Small intestine (tissue), 7 donors: Measurements from ENCODE around the gene EGFR. TPM values are rescaled to one million over a fixed set of nuclear protein-coding genes. Genes with fewer than 3 reads are reported as not detected.

Experiments used
- DNase-seq, 2 donors: peaks; one replicate each; pipeline versions ENCODE4 v3.0.0 to v3.0.0-alpha.2; 2013
- FAIRE-seq: peaks from 2 replicates; lab custom pipeline; 2012; peaks lifted over from hg19 to GRCh38; lab: Jason Lieb, UNC
- H3K27ac ChIP-seq, 3 donors: one replicate each; pipeline ENCODE4 v1.5.1; 2013; ENCODE audit warnings: low read length in 2 of 3, mild to moderate bottlenecking in 2 of 3, control low read depth in 1 of 3, inconsistent platforms in 1 of 3, low read depth in 1 of 3, moderate library complexity in 1 of 3
- H3K27me3 ChIP-seq, 3 donors: one replicate each; pipeline ENCODE4 v1.6.1; 2013; ENCODE audit warnings: low read length in 3 of 3, inconsistent platforms in 1 of 3; ENCODE audit not compliant: control insufficient read depth in 3 of 3, insufficient read depth in 3 of 3
- H3K36me3 ChIP-seq, 3 donors: one replicate each; pipeline ENCODE4 v1.6.1; 2013; ENCODE audit warnings: low read length in 3 of 3, inconsistent platforms in 1 of 3, low read depth in 1 of 3, mild to moderate bottlenecking in 1 of 3, moderate library complexity in 1 of 3; ENCODE audit not compliant: control insufficient read depth in 3 of 3, insufficient read depth in 2 of 3
- H3K4me1 ChIP-seq, 3 donors: one replicate each; pipeline ENCODE4 v1.6.1; 2013; ENCODE audit warnings: low read length in 2 of 3, inconsistent platforms in 1 of 3, low read depth in 1 of 3, mild to moderate bottlenecking in 1 of 3, moderate library complexity in 1 of 3; ENCODE audit not compliant: control insufficient read depth in 3 of 3, insufficient read depth in 2 of 3
- H3K4me3 ChIP-seq, 3 donors: one replicate each; pipeline ENCODE4 v1.5.1; 2013; ENCODE audit warnings: low read length in 3 of 3, control low read depth in 1 of 3, inconsistent platforms in 1 of 3, low read depth in 1 of 3, mild to moderate bottlenecking in 1 of 3, moderate library complexity in 1 of 3
- H3K9me3 ChIP-seq, 2 donors: one replicate each; pipeline ENCODE4 v1.6.1; 2013; ENCODE audit warnings: low read depth in 1 of 2, low read length in 1 of 2; ENCODE audit not compliant: control insufficient read depth in 2 of 2, insufficient read depth in 1 of 2
- WGBS, 3 donors: extraction: QIAGEN DNeasy Blood & Tissue Kit; methylation state at CpG; one replicate each; pipeline ENCODE4 v1.1.7; 2013; 5-methylcytosine and 5-hydroxymethylcytosine counted together
- polyA plus RNA-seq, 4 donors: library from polyadenylated mRNA; stranded (reverse) in 3 of 4; unstranded in 1 of 4; fragments of 200-250 nt in 3 of 4; fragments of 120-200 nt in 1 of 4; gene quantifications; one replicate each; pipeline versions ENCODE4 v1.2.1 to v1.2.3, GENCODE V29; 2013
- donor health status: healthy with polysubstance abuse.
- donor health status: control.
- donor health status: control.
- donor health status: Bipolar disorder and iron deficiency.
- donor health status: healthy.

The EGFR gene
- polyA plus RNA-seq, 4 donors = 2.2 to 30.5 (median 6.0) TPM

- WGBS, 3 donors = 79 to 85% (median 80%) methylated on average over 11 of the region's 11 CpGs
- no peak overlapping the region for H3K27ac ChIP-seq
- FAIRE-seq (no peak), DNase-seq (no peak)
- no peaks in the 10 kb centered on the region for H3K27me3 ChIP-seq
- H3K36me3 ChIP-seq = peaks cover 0 to 74% (median 10%) of the 10 kb centered on the region in 3 donors
- no peaks in the 10 kb centered on the region for H3K4me1 ChIP-seq
- H3K4me3 ChIP-seq = no peak overlapping the region
- no peaks in the 10 kb centered on the region for H3K9me3 ChIP-seq
Measured at GRCh38 chr7:55170335-55171069, 151.7 kb downstream of the EGFR start.

- 76 to 97% (median 87%) methylated on average over 7 of the region's 7 CpGs for WGBS, 3 donors
- peaks cover 0 to 69% (median 10%) of the 10 kb centered on the region in 3 donors for H3K36me3 ChIP-seq
- no peak for FAIRE-seq
Measured at GRCh38 chr7:55171157-55171556, 152.3 kb downstream of the EGFR start.

GRCh38 chr7:55172161-55172560, 153.3 kb downstream of the EGFR start:
- no peak overlapping the region for H3K4me3 ChIP-seq
- FAIRE-seq (no peak), DNase-seq (no peak)
- H3K27me3 ChIP-seq = no peaks in the 10 kb centered on the region
- no peaks in the 10 kb centered on the region for H3K9me3 ChIP-seq
- H3K36me3 ChIP-seq = peaks cover 0 to 64% (median 10%) of the 10 kb centered on the region in 3 donors
- no peak overlapping the region for H3K27ac ChIP-seq
- 88 to 92% (median 90%) methylated on average over 5 of the region's 5 CpGs for WGBS, 3 donors
- peaks cover 0 to 3% (median 0%) of the 10 kb centered on the region in 3 donors for H3K4me1 ChIP-seq

More at GRCh38 chr7:55171157-55171556, 152.3 kb downstream of the EGFR start:
- no peaks in the 10 kb centered on the region for H3K4me1 ChIP-seq
- no peak for DNase-seq
- H3K9me3 ChIP-seq = no peaks in the 10 kb centered on the region
- no peak overlapping the region for H3K27ac ChIP-seq
- H3K27me3 ChIP-seq = no peaks in the 10 kb centered on the region
- no peak overlapping the region for H3K4me3 ChIP-seq

DNA sequence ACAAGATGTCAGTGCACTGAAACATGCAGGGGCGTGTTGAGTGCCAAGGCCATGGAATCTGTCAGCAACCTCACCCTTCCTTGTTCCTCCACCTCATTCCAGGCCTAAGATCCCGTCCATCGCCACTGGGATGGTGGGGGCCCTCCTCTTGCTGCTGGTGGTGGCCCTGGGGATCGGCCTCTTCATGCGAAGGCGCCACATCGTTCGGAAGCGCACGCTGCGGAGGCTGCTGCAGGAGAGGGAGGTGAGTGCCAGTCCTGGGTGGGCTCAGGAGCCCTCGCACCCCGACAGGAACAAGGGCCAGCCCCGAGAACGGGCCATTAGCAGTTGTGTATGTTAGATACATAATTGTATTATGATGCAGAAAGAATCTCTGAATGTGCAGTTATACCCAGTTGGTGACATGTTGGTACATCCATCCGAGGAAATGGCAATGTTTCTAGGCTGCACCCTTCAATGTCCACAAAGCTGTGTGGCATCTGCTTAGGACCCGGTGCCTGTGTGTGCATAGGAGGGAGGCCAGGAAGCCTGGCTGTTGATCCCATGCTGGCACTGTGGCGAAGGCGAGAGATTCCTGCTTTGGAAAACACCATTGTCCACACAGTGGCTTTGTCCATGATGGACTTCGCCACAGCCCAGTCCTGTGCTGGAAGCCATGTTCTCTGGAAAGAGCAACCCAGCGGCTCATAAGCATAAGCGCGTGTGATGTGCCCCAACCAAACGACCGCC, 154.2 kb downstream of the EGFR start:
- DNase-seq (no peak), FAIRE-seq (no peak)
- Histone ChIP-seq H3K27me3 (no peaks in the 10 kb centered on the region), H3K36me3 (peaks cover 0 to 66% (median 10%) of the 10 kb centered on the region in 3 donors), H3K4me3 (no peak overlapping the region), H3K4me1 (peaks cover 0 to 11% (median 0%) of the 10 kb centered on the region in 3 donors), H3K9me3 (no peaks in the 10 kb centered on the region), H3K27ac (no peak overlapping the region)
- WGBS, 3 donors = 93 to 96% (median 95%) methylated on average over 25 of the region's 25 CpGs

- FAIRE-seq = no peak
- Histone ChIP-seq H3K27me3 (no peaks in the 10 kb centered on the region), H3K27ac (no peak overlapping the region), H3K9me3 (no peaks in the 10 kb centered on the region), H3K4me1 (peaks cover 0 to 18% (median 4%) of the 10 kb centered on the region in 3 donors), H3K4me3 (no peak overlapping the region), H3K36me3 (peaks cover 0 to 69% (median 10%) of the 10 kb centered on the region in 3 donors)
- 93 to 96% (median 95%) methylated on average over 7 of the region's 7 CpGs for WGBS, 3 donors
- no peak for DNase-seq
Measured at GRCh38 chr7:55173671-55174070, 154.9 kb downstream of the EGFR start.

GRCh38 chr7:55174456-55174855, 155.6 kb downstream of the EGFR start:
- DNase-seq (no peak), FAIRE-seq (no peak)
- Histone ChIP-seq H3K27me3 (no peaks in the 10 kb centered on the region), H3K36me3 (peaks cover 0 to 71% (median 10%) of the 10 kb centered on the region in 3 donors), H3K9me3 (no peaks in the 10 kb centered on the region), H3K4me3 (no peak overlapping the region), H3K4me1 (peaks cover 0 to 26% (median 4%) of the 10 kb centered on the region in 3 donors), H3K27ac (no peak overlapping the region)
- 82 to 87% (median 85%) methylated on average over 12 of the region's 12 CpGs for WGBS, 3 donors

- Histone ChIP-seq H3K4me3 (no peak overlapping the region), H3K36me3 (peaks cover 0 to 67% (median 10%) of the 10 kb centered on the region in 3 donors), H3K4me1 (peaks cover 0 to 30% (median 4%) of the 10 kb centered on the region in 3 donors), H3K27me3 (no peaks in the 10 kb centered on the region), H3K9me3 (no peaks in the 10 kb centered on the region), H3K27ac (no peak overlapping the region)
- WGBS, 3 donors = 93 to 100% (median 96%) methylated on average over 1 of the region's 1 CpG
- DNase-seq (no peak), FAIRE-seq (no peak)
Measured at GRCh38 chr7:55174856-55175255, 156.0 kb downstream of the EGFR start.

DNA sequence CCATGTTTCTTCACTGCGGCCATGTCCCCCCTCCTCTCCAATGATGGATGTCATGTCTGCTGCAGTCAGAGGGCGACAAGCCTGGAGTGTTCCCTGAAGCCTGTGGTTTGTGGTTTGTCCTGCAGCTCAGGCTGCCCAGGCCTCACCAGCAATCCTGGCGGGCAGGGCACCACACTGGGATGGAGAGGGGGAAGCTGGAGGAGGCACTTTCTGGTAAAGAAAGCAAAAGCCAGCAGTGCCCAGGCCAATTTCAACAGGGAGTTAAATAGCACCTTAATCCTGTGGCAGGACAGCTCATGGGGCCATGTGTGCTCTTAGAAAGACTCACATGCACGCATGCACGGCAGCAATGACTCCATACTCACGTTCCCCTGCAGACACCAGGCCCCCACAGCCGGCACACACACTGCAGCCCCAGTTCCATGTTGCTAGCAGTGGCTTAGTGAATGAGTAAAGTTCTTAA, 158.3 kb downstream of the EGFR start:
- no peaks in the 10 kb centered on the region for H3K27me3 ChIP-seq
- WGBS, 3 donors = 80 to 83% (median 81%) methylated on average over 7 of the region's 7 CpGs
- no peak for DNase-seq
- no peak overlapping the region for H3K4me3 ChIP-seq
- H3K36me3 ChIP-seq = peaks cover 0 to 59% (median 4%) of the 10 kb centered on the region in 3 donors
- H3K9me3 ChIP-seq = no peaks in the 10 kb centered on the region
- FAIRE-seq = no peak
- H3K4me1 ChIP-seq = peaks cover 0 to 51% (median 9%) of the 10 kb centered on the region in 3 donors
- peak overlapping the region in 2 of 3 donors; percentile 79 to 88 for H3K27ac ChIP-seq
